GM13976 (cell line): ENCODE measurements around the gene IRGQ.
A peak's percentile ranks its signal among the peaks of the same experiment; 100 is the strongest.

ENCODE experiments used
- DNase-seq: peaks from one replicate; pipeline ENCODE4 v3.0.0; 2012; ENCODE audit warnings: low spot score
- in situ Hi-C: fragments of 300-500 bp; cut with MboI; formaldehyde crosslinking; loops from one replicate; pipeline ENCODE4 v1.12.0; 2022; ENCODE audit warnings: low sequenced_read_pairs, mixed read lengths, inconsistent platforms; ENCODE audit not compliant: unreplicated experiment
- TF ChIP-seq, protein P1 (sequence below): IDR thresholded peaks from 2 replicates; pipeline ENCODE4 v1.5.1; 2012; ENCODE audit warnings: borderline replicate concordance, mild to moderate bottlenecking; ENCODE audit not compliant: insufficient read depth; ENCODE audit errors: extremely low read depth, missing control alignments, control extremely low read depth

Gene IRGQ

DNA sequence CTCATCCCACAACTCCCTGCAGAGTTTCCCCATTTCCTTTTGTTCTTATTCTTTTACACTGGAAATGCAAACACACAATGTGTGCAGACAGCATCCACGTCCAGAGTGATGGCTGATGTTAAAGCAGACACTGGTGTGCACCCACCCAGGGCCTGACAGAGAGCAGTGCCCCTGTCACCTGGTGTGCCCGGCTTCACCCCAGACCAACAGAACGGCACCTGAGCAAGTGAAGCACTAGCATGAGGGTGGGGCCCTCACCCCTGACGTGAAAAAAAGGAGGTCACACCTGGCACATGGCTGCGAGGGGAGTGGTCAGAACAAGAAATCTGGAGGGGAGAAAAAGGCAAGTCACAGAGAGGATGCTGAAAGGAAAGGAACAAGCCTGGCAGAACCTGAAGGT, 50.7 kb downstream of the IRGQ start:
- TF ChIP-seq, protein P1, sequence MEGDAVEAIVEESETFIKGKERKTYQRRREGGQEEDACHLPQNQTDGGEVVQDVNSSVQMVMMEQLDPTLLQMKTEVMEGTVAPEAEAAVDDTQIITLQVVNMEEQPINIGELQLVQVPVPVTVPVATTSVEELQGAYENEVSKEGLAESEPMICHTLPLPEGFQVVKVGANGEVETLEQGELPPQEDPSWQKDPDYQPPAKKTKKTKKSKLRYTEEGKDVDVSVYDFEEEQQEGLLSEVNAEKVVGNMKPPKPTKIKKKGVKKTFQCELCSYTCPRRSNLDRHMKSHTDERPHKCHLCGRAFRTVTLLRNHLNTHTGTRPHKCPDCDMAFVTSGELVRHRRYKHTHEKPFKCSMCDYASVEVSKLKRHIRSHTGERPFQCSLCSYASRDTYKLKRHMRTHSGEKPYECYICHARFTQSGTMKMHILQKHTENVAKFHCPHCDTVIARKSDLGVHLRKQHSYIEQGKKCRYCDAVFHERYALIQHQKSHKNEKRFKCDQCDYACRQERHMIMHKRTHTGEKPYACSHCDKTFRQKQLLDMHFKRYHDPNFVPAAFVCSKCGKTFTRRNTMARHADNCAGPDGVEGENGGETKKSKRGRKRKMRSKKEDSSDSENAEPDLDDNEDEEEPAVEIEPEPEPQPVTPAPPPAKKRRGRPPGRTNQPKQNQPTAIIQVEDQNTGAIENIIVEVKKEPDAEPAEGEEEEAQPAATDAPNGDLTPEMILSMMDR: no peak
- in situ Hi-C loops: no loop called here
- DNase-seq: no peak

DNA sequence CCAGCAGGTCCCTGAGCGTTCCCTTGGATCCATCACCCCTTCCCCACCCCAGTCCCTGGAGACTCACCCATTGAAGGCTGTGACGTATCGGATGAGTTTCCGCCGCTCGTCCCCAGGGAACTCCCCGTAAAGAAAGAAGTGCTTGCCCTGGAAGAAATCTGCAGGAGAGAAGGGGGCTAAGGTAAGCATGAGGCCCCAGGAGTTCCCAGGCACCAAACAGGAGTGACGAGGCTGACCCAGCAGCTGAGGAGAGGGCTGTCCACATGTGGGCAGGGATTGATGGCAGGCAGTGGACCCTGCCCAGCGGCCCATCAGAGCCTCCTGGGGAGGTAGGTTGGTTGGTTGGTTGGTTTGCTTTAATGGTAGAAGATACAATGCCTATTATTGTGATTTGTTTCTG, 51.9 kb downstream of the IRGQ start:
- TF ChIP-seq, protein P1: no peak
- no peak for DNase-seq
- in situ Hi-C loops: no loop called here

DNA sequence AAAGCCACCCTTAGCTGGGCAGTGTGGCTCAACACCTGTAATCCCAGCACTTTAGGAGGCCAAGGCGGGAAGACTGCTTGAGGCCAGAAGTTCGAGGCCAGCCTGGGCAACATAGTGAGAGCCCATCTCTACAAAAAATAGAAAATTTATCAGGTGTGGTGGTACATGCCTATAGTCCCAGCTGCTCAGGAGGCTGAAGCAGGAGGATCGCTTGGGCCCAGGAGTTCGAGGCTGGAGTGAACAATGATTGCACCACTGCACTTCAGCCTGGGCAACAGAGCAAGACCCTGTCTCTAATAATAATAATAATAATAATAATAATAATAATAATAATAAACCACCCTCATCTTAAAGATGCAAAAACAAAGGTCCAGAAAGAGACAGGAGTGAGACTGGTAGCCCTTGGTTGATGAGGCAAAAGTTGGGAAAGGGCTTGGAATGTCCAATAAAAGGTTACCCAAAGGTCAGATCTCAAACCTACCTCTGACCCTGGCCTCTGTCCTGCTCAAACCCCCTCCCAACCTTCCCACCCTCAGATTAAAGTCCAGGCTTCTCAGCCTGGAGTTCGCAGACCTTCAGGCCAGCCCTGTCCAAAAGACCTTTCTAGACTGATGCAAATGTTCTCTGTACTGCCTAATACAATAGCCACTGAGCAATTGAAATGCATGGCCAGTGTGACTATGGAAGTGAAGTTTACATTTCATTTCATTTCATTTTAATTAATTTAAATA, 53.8 kb downstream of the IRGQ start:
- TF ChIP-seq, protein P1: no peak
- in situ Hi-C loops: no loop called here

DNA sequence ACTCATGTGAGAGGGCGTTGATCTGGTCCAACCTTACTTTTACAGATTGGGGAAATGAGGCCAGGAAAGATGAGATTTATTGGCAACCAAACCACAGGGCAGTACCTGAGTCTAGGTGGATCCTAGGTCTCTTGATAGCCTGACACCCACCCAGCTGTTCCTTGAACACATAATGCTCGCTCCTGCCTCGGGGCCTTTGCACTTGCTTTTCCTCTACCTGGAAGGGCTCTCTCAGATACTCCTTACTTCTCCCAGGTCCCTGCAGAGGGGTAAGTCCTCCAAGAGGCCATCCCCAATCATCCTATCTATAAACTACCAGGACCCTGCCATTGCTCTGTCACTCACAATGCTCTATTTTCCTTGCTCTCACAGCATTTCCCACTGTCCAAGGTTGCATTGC, 55.6 kb downstream of the IRGQ start:
- DNase-seq: no peak
- TF ChIP-seq, protein P1: no peak
- in situ Hi-C loops: no loop called here

More for the DNA sequence above, 53.8 kb downstream of the IRGQ start:
- no peak for DNase-seq

DNA sequence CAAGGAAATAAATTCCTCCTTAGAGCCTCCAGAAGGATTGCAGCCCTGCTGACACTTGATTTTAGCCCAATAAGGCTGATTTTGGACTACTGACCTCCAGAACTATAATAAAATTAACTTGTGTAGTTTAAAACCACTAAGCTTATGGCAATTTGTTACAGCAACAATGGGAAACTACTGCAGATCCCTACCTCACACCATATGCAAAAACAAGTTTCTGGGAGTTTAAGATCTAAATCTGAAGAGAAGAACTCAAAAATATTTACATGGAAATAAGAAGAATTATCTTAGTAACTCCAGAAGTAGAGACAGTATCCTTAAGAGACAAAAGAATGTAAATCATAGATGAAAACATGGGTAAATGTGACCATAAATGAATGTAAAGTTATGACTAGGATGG, 57.0 kb downstream of the IRGQ start:
- in situ Hi-C loops: no loop called here
- TF ChIP-seq, protein P1: no peak
- no peak for DNase-seq

DNA sequence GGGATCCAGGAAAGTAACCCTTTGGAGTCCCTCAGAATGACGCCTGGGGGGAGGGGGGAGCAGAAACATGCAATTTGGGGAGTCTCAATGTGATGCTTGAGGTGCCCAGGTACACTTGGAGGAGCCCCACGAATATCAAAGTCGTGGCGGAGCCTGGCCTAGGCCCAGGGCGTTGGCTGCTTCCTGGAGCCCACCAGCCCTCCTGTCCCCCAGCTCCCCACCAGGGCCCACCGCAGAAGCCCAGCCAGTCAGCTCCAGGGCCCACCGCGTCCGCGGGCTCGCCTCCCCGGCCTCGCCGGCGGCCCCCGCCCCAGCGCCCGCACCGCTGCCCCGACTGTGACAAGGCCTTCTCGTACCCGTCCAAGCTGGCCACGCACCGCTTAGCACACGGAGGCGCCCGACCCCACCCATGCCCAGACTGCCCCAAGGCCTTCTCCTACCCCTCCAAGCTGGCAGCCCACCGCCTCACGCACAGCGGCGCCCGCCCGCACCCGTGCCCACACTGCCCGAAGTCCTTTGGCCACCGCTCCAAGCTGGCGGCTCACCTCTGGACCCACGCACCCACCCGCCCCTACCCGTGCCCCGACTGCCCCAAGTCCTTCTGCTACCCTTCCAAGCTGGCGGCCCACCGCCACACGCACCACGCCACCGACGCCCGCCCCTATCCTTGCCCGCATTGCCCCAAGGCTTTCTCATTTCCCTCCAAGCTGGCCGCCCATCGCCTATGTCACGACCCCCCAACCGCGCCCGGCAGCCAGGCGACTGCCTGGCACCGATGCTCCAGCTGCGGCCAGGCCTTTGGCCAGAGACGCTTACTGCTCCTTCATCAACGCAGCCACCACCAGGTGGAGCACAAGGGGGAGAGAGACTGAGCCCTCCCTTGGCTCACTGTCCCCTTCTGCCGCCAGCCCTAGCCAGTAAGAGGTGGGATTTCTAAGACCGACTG, 60.8 kb downstream of the IRGQ start:
- TF ChIP-seq, protein P1: peak; percentile 27
- DNase-seq: no peak
- in situ Hi-C loops: no loop called here
